GM13977 (cell line): ENCODE results near the gene IGF2R.

ENCODE experiments used
- DNase-seq: peaks from one replicate; pipeline ENCODE4 v3.0.0; 2012; ENCODE audit warnings: low spot score
- in situ Hi-C: fragments of 300-500 bp; cut with MboI; formaldehyde crosslinking; loops from one replicate; pipeline ENCODE4 v1.12.0; 2022; ENCODE audit warnings: low sequenced_read_pairs, low pct_unique_long_range_greater_than_20kb, mixed read lengths, inconsistent platforms; ENCODE audit not compliant: unreplicated experiment
- TF ChIP-seq, protein P1 (sequence below): IDR thresholded peaks from 2 replicates; pipeline ENCODE4 v1.5.1; 2012; ENCODE audit warnings: mild to moderate bottlenecking, control low read depth; ENCODE audit not compliant: insufficient read depth; ENCODE audit errors: extremely low read depth, missing control alignments

IGF2R gene

DNA sequence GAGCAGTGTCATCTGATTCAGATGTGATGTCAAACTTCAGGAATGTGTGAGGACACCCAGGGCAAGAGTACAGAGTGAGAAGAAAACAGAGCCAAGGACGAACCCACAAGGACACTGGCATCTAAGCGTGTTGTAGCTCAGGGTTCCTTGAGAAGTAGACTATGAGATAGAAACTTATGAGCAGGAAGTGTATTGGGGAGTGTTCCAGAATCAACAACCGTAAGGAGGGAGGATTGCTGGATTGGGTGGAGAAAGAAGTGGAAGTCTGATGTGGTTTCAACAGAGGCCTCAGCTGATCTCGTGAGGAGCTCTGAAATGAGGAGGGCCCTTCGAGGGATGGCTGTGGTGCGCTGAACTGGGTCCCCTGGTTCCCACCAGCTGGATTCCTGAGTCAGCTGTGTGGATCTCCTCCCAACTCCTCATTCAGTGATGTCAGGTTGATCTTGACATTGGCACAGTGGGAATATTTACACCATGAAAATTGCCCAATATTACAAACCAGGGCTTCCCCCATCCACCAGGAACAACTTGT lies 25.7 kb upstream of the IGF2R start:
- DNase-seq: no peak
- in situ Hi-C loops: loop anchor here (25.0 kb wide), 1 partner anchor 231 kb away; no protein-coding TSS in a partner anchor
- TF ChIP-seq, protein P1, sequence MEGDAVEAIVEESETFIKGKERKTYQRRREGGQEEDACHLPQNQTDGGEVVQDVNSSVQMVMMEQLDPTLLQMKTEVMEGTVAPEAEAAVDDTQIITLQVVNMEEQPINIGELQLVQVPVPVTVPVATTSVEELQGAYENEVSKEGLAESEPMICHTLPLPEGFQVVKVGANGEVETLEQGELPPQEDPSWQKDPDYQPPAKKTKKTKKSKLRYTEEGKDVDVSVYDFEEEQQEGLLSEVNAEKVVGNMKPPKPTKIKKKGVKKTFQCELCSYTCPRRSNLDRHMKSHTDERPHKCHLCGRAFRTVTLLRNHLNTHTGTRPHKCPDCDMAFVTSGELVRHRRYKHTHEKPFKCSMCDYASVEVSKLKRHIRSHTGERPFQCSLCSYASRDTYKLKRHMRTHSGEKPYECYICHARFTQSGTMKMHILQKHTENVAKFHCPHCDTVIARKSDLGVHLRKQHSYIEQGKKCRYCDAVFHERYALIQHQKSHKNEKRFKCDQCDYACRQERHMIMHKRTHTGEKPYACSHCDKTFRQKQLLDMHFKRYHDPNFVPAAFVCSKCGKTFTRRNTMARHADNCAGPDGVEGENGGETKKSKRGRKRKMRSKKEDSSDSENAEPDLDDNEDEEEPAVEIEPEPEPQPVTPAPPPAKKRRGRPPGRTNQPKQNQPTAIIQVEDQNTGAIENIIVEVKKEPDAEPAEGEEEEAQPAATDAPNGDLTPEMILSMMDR: no peak

DNA sequence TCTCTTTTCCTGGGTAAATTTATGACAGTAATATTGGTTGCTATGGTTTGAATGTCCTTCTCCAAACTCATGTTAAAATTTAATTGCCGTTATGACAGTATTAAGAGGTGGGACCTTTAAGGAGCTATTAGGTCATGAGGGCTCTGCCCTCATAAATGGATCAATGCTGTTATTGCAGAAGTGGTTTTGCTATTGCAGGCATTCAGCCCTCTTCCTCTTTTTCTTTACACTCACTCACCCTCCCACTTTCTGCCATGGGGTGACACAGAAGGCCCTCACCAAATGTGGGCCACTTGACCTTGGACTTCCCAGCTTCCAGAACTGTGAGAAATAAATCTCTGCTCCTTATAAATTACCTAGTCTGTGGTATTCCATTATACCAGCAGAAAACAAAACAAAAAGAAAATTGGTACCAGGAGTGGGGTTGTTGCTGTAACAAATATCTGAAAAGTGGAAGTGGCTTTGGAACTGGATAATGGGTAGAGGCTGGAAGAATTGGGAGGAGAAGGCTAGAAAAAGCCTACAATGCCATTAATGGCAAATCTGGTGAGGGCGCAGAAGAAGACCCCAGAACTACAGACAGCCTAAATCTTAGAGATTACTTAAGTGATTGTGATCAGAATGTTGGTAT lies 24.8 kb upstream of the IGF2R start:
- TF ChIP-seq, protein P1: no peak
- DNase-seq: no peak
- in situ Hi-C loops: loop anchor here (25.0 kb wide), 1 partner anchor 232 kb away; no protein-coding TSS in a partner anchor

DNA sequence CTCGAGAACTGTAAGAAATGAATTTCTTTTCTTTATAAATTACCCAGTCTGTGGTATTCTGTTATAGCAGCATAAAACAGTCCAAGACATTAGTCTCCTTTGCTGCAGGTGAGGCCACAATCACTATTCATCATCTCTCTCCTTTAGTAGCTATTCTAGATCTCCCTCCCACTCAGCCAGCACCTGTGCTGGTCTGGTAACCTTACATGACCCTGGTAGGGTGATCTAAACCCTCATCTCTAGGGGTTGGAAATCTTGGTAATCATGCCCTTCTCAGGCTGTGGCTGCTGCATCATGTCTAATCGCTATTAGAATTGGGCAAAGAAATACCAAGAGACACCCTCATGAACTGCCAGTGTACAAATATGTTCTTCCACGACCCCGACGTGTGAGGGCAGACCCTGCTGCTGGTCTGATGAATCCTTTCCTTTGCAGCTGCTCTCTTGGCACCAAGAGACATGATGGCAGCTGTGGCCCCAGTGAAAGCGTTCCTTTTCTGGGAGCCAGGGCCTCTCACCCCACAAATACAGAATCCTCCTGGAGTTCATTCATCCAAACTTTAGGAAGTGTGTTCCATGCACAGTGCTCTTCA lies 23.0 kb upstream of the IGF2R start:
- TF ChIP-seq, protein P1: no peak
- DNase-seq: no peak
- in situ Hi-C loops: loop anchor here (25.0 kb wide), 1 partner anchor 234 kb away; no protein-coding TSS in a partner anchor

DNA sequence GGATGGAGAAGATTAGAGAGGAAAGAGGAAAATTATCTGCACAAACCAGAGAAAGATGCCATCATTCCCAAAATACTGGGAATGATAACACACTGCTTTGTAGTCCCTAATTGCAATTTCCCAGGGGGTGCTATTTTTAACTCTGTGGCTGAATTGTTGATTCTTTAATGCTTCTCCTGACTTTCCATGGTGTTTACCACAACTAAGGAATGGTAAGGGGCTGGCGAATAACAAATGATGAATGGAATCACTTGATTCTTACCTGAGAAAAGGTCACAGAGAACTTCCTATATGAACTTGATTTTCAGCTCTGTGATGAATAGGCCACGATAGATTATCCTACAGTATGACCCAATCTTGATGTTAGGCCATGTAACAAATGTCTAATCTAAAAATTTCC lies 22.0 kb upstream of the IGF2R start:
- TF ChIP-seq, protein P1: no peak
- in situ Hi-C loops: loop anchor here (25.0 kb wide), 1 partner anchor 235 kb away; no protein-coding TSS in a partner anchor
- no peak for DNase-seq

DNA sequence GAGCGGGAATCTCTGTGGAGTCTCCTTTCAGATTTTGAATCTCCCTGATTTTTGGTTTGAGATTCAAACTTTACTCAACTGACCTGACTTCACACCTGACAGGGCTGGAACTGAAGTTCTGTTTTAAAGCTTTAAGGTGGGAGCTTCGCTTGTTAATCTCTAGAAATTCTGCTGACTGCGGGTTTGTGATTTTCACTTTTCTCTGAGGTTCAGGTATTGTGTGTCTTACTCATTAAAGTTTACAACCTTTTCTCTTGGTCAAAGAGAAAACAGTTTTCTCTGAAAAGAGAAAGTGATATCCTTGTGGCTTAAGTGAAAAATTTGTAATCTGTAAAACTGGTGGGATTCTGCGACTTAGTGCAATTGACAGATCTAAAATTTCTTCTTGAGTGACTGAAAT lies 20.7 kb upstream of the IGF2R start:
- no peak for DNase-seq
- TF ChIP-seq, protein P1: no peak
- in situ Hi-C loops: loop anchor here (25.0 kb wide), 1 partner anchor 236 kb away; no protein-coding TSS in a partner anchor

DNA sequence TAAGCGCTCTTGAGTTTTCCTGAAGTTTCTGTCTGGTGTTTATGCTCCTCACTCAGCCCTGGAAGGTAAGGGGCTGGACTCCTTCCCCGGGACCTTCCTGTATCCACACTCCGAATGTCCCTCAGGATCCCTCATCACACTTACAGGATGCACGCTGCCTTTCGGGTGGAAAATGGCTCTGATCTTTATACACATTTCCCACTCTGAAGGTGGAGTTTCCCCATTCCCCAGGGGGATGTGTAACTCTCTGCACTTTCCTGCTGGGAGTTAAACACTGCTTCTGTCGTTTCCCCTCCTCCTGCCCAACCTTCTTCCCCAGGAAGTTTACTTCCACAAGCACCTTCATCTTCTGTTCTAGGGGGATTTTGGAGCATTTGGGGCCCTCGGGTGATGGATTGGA lies 17.1 kb upstream of the IGF2R start:
- TF ChIP-seq, protein P1: no peak
- no peak for DNase-seq
- in situ Hi-C loops: no loop called here
